Progenitor cell of endocrine pancreas (in vitro differentiated cells): Measurements from ENCODE around the gene TTC36. TPM values are rescaled to one million over a fixed set of nuclear protein-coding genes. Genes with fewer than 3 reads are reported as not detected.

ENCODE experiments used
- DNase-seq: peaks from one replicate; pipeline ENCODE4 v3.0.0; 2021; ENCODE audit warnings: low spot score; ENCODE audit not compliant: unreplicated experiment
- H3K27ac Mint-ChIP-seq: 2 replicates; pipeline ENCODE4 v1.8.0; 2021; ENCODE audit warnings: mild to moderate bottlenecking, moderate library complexity, mixed read lengths
- H3K27me3 Mint-ChIP-seq: 2 replicates; pipeline ENCODE4 v1.8.0; 2021; ENCODE audit warnings: mixed read lengths
- H3K36me3 Mint-ChIP-seq: 2 replicates; pipeline ENCODE4 v1.8.0; 2022; ENCODE audit warnings: mixed read lengths; ENCODE audit not compliant: insufficient read depth
- H3K4me1 Mint-ChIP-seq: 2 replicates; pipeline ENCODE4 v1.8.0; 2021; ENCODE audit warnings: low read depth, mixed read lengths
- H3K4me3 Mint-ChIP-seq: 2 replicates; pipeline ENCODE4 v1.8.0; 2021; ENCODE audit warnings: low read depth, mild to moderate bottlenecking, moderate library complexity, mixed read lengths
- H3K9me3 Mint-ChIP-seq: 2 replicates; pipeline ENCODE4 v1.8.0; 2021; ENCODE audit warnings: low read depth, mixed read lengths
- CTCF ChIP-seq: fragments of 200-600 bp; sonication (generic); IDR thresholded peaks from one replicate; pipeline ENCODE4 v1.5.0; 2021; ENCODE audit warnings: antibody characterized with exemption, mild to moderate bottlenecking; ENCODE audit not compliant: unreplicated experiment
- total RNA-seq: library from RNA; stranded (reverse); gene quantifications from 2 replicates; pipeline ENCODE4 v1.2.1, GENCODE V29; 2021

Gene TTC36
- total RNA-seq, 1 donor from 2014 or later: 3.3 TPM

GRCh38 chr11:118544010-118544646, 16.9 kb downstream of the TTC36 start:
- H3K4me1 Mint-ChIP-seq: no peaks in the 10 kb centered on the region
- peaks cover 12% of the 10 kb centered on the region for H3K36me3 Mint-ChIP-seq
- no peaks in the 10 kb centered on the region for H3K27me3 Mint-ChIP-seq
- H3K4me3 Mint-ChIP-seq: no peak overlapping the region
- H3K9me3 Mint-ChIP-seq: no peaks in the 10 kb centered on the region
- H3K27ac Mint-ChIP-seq: no peak overlapping the region
- TF ChIP-seq CTCF: no peak
- no peak for DNase-seq

GRCh38 chr11:118544647-118545010, 17.4 kb downstream of the TTC36 start:
- H3K27me3 Mint-ChIP-seq: no peaks in the 10 kb centered on the region
- H3K4me3 Mint-ChIP-seq: no peak overlapping the region
- no peak for DNase-seq
- H3K36me3 Mint-ChIP-seq: peaks cover 12% of the 10 kb centered on the region
- no peaks in the 10 kb centered on the region for H3K4me1 Mint-ChIP-seq
- H3K9me3 Mint-ChIP-seq: no peaks in the 10 kb centered on the region
- H3K27ac Mint-ChIP-seq: no peak overlapping the region
- TF ChIP-seq CTCF: no peak

- H3K4me3 Mint-ChIP-seq: no peak overlapping the region
- H3K27me3 Mint-ChIP-seq: no peaks in the 10 kb centered on the region
- DNase-seq: no peak
- no peak for TF ChIP-seq CTCF
- no peak overlapping the region for H3K27ac Mint-ChIP-seq
- H3K9me3 Mint-ChIP-seq: no peaks in the 10 kb centered on the region
- H3K4me1 Mint-ChIP-seq: no peaks in the 10 kb centered on the region
- peaks cover 10% of the 10 kb centered on the region for H3K36me3 Mint-ChIP-seq
These were observed 18.3 kb downstream of the TTC36 start for GRCh38 chr11:118545533-118545932.

- Mint-ChIP-seq H3K27me3 (no peaks in the 10 kb centered on the region), H3K36me3 (peaks cover 8% of the 10 kb centered on the region), H3K9me3 (no peaks in the 10 kb centered on the region), H3K27ac (peak overlapping the region; percentile 65), H3K4me1 (no peaks in the 10 kb centered on the region), H3K4me3 (no peak overlapping the region)
- DNase-seq: no peak
- TF ChIP-seq CTCF: no peak
These were observed 19.9 kb downstream of the TTC36 start for GRCh38 chr11:118547132-118547531.

GRCh38 chr11:118552341-118552740, 25.1 kb downstream of the TTC36 start:
- Mint-ChIP-seq H3K9me3 (no peaks in the 10 kb centered on the region), H3K27me3 (no peaks in the 10 kb centered on the region), H3K4me3 (no peak overlapping the region), H3K36me3 (peaks cover 14% of the 10 kb centered on the region), H3K4me1 (no peaks in the 10 kb centered on the region), H3K27ac (no peak overlapping the region)
- no peak for DNase-seq
- no peak for TF ChIP-seq CTCF
